Ascending aorta (tissue), 2 donors: Measurements from ENCODE around the gene PCDH9. TPM values are rescaled to one million over a fixed set of nuclear protein-coding genes. Genes with fewer than 3 reads are reported as not detected.

Source experiments
- DNase-seq, 2 donors: peaks; one replicate each; pipeline ENCODE4 v3.0.0-alpha.2; 2019; ENCODE audit warnings: low spot score in 2 of 2
- H3K27ac ChIP-seq, 2 donors: fragments of 200-600 bp; sonication (generic); one replicate each; pipeline ENCODE4 v1.5.1; 2016 to 2017; ENCODE audit warnings: mild to moderate bottlenecking in 1 of 2
- H3K27me3 ChIP-seq: fragments of 200-600 bp; sonication (generic); one replicate; pipeline ENCODE4 v1.5.1; 2017
- H3K36me3 ChIP-seq, 2 donors: fragments of 200-600 bp; sonication (generic); one replicate each; pipeline ENCODE4 v1.5.1; 2016
- H3K4me1 ChIP-seq, 2 donors: fragments of 200-600 bp; sonication (generic); one replicate each; pipeline ENCODE4 v1.5.1; 2016 to 2017; ENCODE audit warnings: mild to moderate bottlenecking in 1 of 2
- H3K4me3 ChIP-seq, 2 donors: fragments of 200-600 bp; sonication (generic); one replicate each; pipeline ENCODE4 v1.5.1; 2016 to 2017; ENCODE audit warnings: mild to moderate bottlenecking in 1 of 2
- H3K9me3 ChIP-seq, 2 donors: fragments of 200-600 bp; sonication (generic); one replicate each; pipeline ENCODE4 v1.5.1; 2016
- CTCF ChIP-seq, 3 experiments: fragments of 200-600 bp in 2 of 3; fragments of 450-650 bp in 1 of 3; sonication (generic) in 2 of 3; IDR thresholded peaks; one replicate each; pipeline ENCODE4 v1.5.1; 2016 to 2019; ENCODE audit warnings: antibody characterized with exemption in 3 of 3, mild to moderate bottlenecking in 1 of 3, moderate library complexity in 1 of 3
- intact Hi-C: fragments of 100-400 bp; cut with DNase I; formaldehyde crosslinking; loops from one replicate; pipeline ENCODE4 v1.15.1; 2023
- total RNA-seq: library from RNA; depleted of rRNA; stranded (reverse); fragments of >200 nt; gene quantifications from one replicate; pipeline ENCODE4 v1.1.0, GENCODE V29; 2016

PCDH9 gene
- total RNA-seq, 1 donor from 2014 or later: 3.6 TPM

GRCh38 chr13:66574606-66575005 lies 655.5 kb downstream of the PCDH9 start:
- Histone ChIP-seq H3K9me3 (no peaks in the 10 kb centered on the region), H3K27ac (no peak overlapping the region), H3K4me3 (no peak overlapping the region), H3K27me3 (no peaks in the 10 kb centered on the region), H3K36me3 (no peaks in the 10 kb centered on the region), H3K4me1 (no peaks in the 10 kb centered on the region)
- intact Hi-C loops: no loop called here
- DNase-seq: no peak
- no peak for TF ChIP-seq CTCF (IDR thresholded peaks at IDR 0.05)

- Histone ChIP-seq H3K36me3 (no peaks in the 10 kb centered on the region), H3K9me3 (no peaks in the 10 kb centered on the region), H3K4me3 (no peak overlapping the region), H3K27ac (no peak overlapping the region), H3K4me1 (no peaks in the 10 kb centered on the region), H3K27me3 (no peaks in the 10 kb centered on the region)
- DNase-seq: no peak
- intact Hi-C loops: no loop called here
- TF ChIP-seq CTCF (IDR thresholded peaks at IDR 0.05): no peak
Measured at GRCh38 chr13:66567899-66568612, 662.1 kb downstream of the PCDH9 start.

DNA sequence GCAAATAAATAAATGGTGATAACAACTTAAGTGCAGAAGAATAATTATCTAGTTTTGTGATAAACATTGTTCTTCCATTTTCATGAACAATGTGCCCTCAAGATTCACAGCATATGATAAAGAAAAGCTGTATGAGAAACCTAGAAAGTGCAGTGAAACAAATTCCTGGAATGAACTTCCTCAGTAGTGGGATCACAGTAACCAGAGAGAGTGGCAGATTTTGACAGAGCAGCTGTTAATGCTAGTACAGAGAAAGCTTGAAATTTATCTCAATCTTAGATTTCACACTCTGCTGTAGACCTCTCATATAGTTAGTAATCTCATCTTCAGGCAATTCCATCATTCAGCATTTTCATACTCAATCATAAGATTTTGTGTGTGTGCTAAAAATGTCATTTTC lies 664.9 kb downstream of the PCDH9 start:
- no peak for DNase-seq
- H3K27ac ChIP-seq: no peak overlapping the region
- H3K4me3 ChIP-seq: no peak overlapping the region
- no peaks in the 10 kb centered on the region for H3K4me1 ChIP-seq
- intact Hi-C loops: no loop called here
- H3K36me3 ChIP-seq: no peaks in the 10 kb centered on the region
- H3K9me3 ChIP-seq: no peaks in the 10 kb centered on the region
- no peaks in the 10 kb centered on the region for H3K27me3 ChIP-seq
- TF ChIP-seq CTCF (IDR thresholded peaks at IDR 0.05): no peak

DNA sequence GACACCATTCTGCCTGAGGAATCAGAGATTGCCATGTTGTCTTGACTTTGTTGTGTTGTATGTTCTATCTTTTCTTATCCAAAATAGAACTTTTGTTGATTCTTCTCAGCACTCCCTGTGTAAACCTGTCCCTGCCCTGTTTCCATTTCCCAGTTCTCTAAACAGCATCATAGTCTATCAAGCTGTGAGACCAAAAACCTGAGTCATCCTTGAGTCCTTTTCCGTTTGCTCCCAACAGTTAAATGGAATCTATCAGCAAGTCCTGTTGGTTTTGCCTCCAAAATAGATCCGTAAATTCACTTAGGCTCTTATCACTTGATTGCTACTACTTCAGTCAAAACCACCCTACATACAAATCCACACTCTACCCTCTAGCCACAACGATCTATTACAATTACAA lies 667.1 kb downstream of the PCDH9 start:
- no peaks in the 10 kb centered on the region for H3K9me3 ChIP-seq
- H3K27ac ChIP-seq: no peak overlapping the region
- no peaks in the 10 kb centered on the region for H3K27me3 ChIP-seq
- TF ChIP-seq CTCF (IDR thresholded peaks at IDR 0.05): no peak
- no peak for DNase-seq
- H3K4me1 ChIP-seq: no peaks in the 10 kb centered on the region
- H3K4me3 ChIP-seq: no peak overlapping the region
- intact Hi-C loops: no loop called here
- no peaks in the 10 kb centered on the region for H3K36me3 ChIP-seq

DNA sequence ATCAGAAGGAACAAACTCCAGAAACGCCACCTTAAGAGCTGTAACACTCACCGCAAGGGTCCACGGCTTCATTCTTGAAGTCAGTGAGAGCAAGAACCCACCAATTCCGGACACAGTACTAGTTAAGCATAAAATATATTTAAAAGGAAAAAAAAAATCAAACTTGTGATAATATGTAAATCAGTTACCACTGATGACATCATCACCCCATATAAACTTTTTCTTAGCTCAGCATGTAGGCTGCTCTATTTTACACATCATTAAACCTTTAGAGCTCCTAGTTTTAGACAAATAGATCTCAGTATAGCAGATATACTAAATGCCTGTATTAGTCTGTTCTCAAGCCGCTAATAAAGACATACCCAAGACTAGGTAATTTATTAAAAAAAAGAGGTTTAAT lies 668.1 kb downstream of the PCDH9 start:
- no peaks in the 10 kb centered on the region for H3K36me3 ChIP-seq
- H3K9me3 ChIP-seq: no peaks in the 10 kb centered on the region
- H3K4me1 ChIP-seq: no peaks in the 10 kb centered on the region
- no peak overlapping the region for H3K4me3 ChIP-seq
- no peak for TF ChIP-seq CTCF (IDR thresholded peaks at IDR 0.05)
- intact Hi-C loops: no loop called here
- no peaks in the 10 kb centered on the region for H3K27me3 ChIP-seq
- no peak for DNase-seq
- no peak overlapping the region for H3K27ac ChIP-seq

- H3K4me3 ChIP-seq: no peak overlapping the region
- no peaks in the 10 kb centered on the region for H3K9me3 ChIP-seq
- no peaks in the 10 kb centered on the region for H3K36me3 ChIP-seq
- intact Hi-C loops: no loop called here
- H3K4me1 ChIP-seq: no peaks in the 10 kb centered on the region
- no peak for DNase-seq
- TF ChIP-seq CTCF (IDR thresholded peaks at IDR 0.05): no peak
- H3K27me3 ChIP-seq: no peaks in the 10 kb centered on the region
- H3K27ac ChIP-seq: no peak overlapping the region
Measured at GRCh38 chr13:66560991-66561390, 669.1 kb downstream of the PCDH9 start.
